Lung (tissue), 12 donors: ENCODE measurements around the gene TMEM131. TPM values are rescaled to one million over a fixed set of nuclear protein-coding genes. Genes with fewer than 3 reads are reported as not detected.
"Not testable (repeated sequence)": the region's sequence is repeated elsewhere in the genome, so short reads cannot be mapped to it uniquely, and the experiment has no call there.

Experiments used
- ATAC-seq: fragments of 200-7000 bp; cut with Tn5 transposase; one replicate; pipeline ENCODE4 v1.9.1; 2020; ENCODE audit warnings: moderate number of reproducible peaks; ENCODE audit not compliant: insufficient read depth, low FRiP score
- DNase-seq, 3 donors: peaks; one replicate each; pipeline ENCODE4 v3.0.0-alpha.2; 2013 to 2017
- H3K27ac ChIP-seq, 2 donors: one replicate each; pipeline ENCODE4 v1.5.1; 2013; ENCODE audit warnings: mild to moderate bottlenecking in 2 of 2, moderate library complexity in 2 of 2, control low read depth in 1 of 2, inconsistent platforms in 1 of 2, low read depth in 1 of 2, low read length in 1 of 2
- H3K27me3 ChIP-seq, 3 donors: one replicate each; pipeline ENCODE4 v1.5.1; 2013; ENCODE audit warnings: low read length in 2 of 3; ENCODE audit not compliant: control insufficient read depth in 3 of 3, insufficient read depth in 3 of 3
- H3K36me3 ChIP-seq, 4 donors: one replicate each; pipeline ENCODE4 v1.5.1; 2013; ENCODE audit warnings: low read length in 4 of 4, mild to moderate bottlenecking in 1 of 4, moderate library complexity in 1 of 4; ENCODE audit not compliant: control insufficient read depth in 4 of 4, insufficient read depth in 4 of 4
- H3K4me1 ChIP-seq, 5 donors: one replicate each; pipeline ENCODE4 v1.5.1; 2013; ENCODE audit warnings: low read length in 5 of 5, mild to moderate bottlenecking in 2 of 5, moderate library complexity in 1 of 5; ENCODE audit not compliant: control insufficient read depth in 5 of 5, insufficient read depth in 5 of 5
- H3K4me3 ChIP-seq: one replicate; pipeline ENCODE4 v1.5.1; 2013; ENCODE audit warnings: mild to moderate bottlenecking, control low read depth, moderate library complexity
- H3K9ac ChIP-seq, 2 donors: one replicate each; pipeline ENCODE4 v1.5.1; 2013; ENCODE audit warnings: low read length in 2 of 2, control low read depth in 1 of 2; ENCODE audit not compliant: insufficient read depth in 1 of 2
- H3K9me3 ChIP-seq, 4 donors: one replicate each; pipeline ENCODE4 v1.5.1; 2013; ENCODE audit warnings: low read length in 3 of 4, mild to moderate bottlenecking in 1 of 4, moderate library complexity in 1 of 4; ENCODE audit not compliant: control insufficient read depth in 4 of 4, insufficient read depth in 3 of 4
- WGBS, 2 donors: extraction: QIAGEN DNeasy Blood & Tissue Kit; methylation state at CpG; one replicate each; pipeline ENCODE4 v1.1.7; 2013; 5-methylcytosine and 5-hydroxymethylcytosine counted together
- polyA plus RNA-seq, 2 donors: library from polyadenylated mRNA; stranded (reverse); fragments of 200-250 nt; gene quantifications; one replicate each; pipeline ENCODE4 v1.2.1, GENCODE V29; 2013
- total RNA-seq, 2 donors: library from RNA; depleted of rRNA in 1 of 2; stranded (reverse); fragments of >200 nt in 1 of 2; gene quantifications; one replicate each; pipeline ENCODE4 v1.2.1, GENCODE V29; 2014 to 2021
- TF ChIP-seq, protein P1 (sequence below): IDR thresholded peaks from 2 replicates; pipeline ENCODE4 v1.5.1; 2012; ENCODE audit warnings: mild to moderate bottlenecking; ENCODE audit errors: control extremely low read depth, extremely low read depth
- donor health status: control.
- donor health status: control.
- donor health status: Bipolar disorder and iron deficiency.
- donor health status: healthy.
- donor health status: DM: yes; HTN: yes; CAD: no.

TMEM131 gene
- total and polyA plus RNA-seq, 4 donors, result 9.3 to 54.0 (median 23.7) TPM

GRCh38 chr2:97712693-97713295 lies 283.0 kb downstream of the TMEM131 start:
- no peak for DNase-seq
- H3K4me3 ChIP-seq, result no peak overlapping the region

GRCh38 chr2:97712175-97712574 lies 283.6 kb downstream of the TMEM131 start:
- not testable (repeated sequence) for H3K27me3 ChIP-seq, H3K9ac ChIP-seq, H3K27ac ChIP-seq, DNase-seq, H3K9me3 ChIP-seq, H3K4me1 ChIP-seq, ATAC-seq, H3K4me3 ChIP-seq, H3K36me3 ChIP-seq
- WGBS, 2 donors, result 69 to 86% methylated on average over 9 of the region's 9 CpGs

More at GRCh38 chr2:97712693-97713295, 283.0 kb downstream of the TMEM131 start:
- no peaks in the 10 kb centered on the region for H3K36me3 ChIP-seq
- H3K27me3 ChIP-seq, result no peaks in the 10 kb centered on the region
- H3K27ac ChIP-seq, result no peak overlapping the region
- ATAC-seq, result no peak
- no peak overlapping the region for H3K9ac ChIP-seq
- H3K4me1 ChIP-seq, result no peaks in the 10 kb centered on the region
- H3K9me3 ChIP-seq, result no peaks in the 10 kb centered on the region
- TF ChIP-seq, protein P1, sequence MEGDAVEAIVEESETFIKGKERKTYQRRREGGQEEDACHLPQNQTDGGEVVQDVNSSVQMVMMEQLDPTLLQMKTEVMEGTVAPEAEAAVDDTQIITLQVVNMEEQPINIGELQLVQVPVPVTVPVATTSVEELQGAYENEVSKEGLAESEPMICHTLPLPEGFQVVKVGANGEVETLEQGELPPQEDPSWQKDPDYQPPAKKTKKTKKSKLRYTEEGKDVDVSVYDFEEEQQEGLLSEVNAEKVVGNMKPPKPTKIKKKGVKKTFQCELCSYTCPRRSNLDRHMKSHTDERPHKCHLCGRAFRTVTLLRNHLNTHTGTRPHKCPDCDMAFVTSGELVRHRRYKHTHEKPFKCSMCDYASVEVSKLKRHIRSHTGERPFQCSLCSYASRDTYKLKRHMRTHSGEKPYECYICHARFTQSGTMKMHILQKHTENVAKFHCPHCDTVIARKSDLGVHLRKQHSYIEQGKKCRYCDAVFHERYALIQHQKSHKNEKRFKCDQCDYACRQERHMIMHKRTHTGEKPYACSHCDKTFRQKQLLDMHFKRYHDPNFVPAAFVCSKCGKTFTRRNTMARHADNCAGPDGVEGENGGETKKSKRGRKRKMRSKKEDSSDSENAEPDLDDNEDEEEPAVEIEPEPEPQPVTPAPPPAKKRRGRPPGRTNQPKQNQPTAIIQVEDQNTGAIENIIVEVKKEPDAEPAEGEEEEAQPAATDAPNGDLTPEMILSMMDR, result no peak
- WGBS, 2 donors, result 72 to 75% methylated on average over 11 of the region's 11 CpGs

- H3K9ac ChIP-seq, result no peak overlapping the region
- DNase-seq (no peak), ATAC-seq (no peak)
- H3K4me1 ChIP-seq, result no peaks in the 10 kb centered on the region
- H3K4me3 ChIP-seq, result no peak overlapping the region
- no peaks in the 10 kb centered on the region for H3K9me3 ChIP-seq
- no peaks in the 10 kb centered on the region for H3K36me3 ChIP-seq
- no peaks in the 10 kb centered on the region for H3K27me3 ChIP-seq
- WGBS, 2 donors, result 85 to 92% methylated on average over 6 of the region's 6 CpGs
- TF ChIP-seq, protein P1, result no peak
- no peak overlapping the region for H3K27ac ChIP-seq
Measured at GRCh38 chr2:97711394-97711711, 284.4 kb downstream of the TMEM131 start.

DNA sequence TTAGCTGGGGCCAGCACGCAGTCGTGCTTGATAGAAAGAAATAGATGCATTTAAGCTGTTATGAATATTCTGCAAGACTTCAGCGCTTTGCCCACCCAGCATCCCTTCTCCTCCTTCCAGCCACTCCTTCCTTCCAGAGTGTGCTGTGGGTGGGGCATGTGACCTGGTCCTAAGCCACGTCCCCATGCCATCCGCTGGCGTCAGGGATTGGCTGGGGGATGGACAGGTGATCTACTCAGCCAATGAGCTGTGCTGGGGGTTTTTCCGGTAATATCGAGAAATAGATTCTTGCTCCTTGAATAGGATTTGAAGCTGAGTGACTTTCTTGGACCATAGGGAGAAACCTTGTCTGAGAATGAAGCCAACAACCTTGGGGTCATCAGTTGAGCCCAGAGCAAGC lies 287.1 kb downstream of the TMEM131 start:
- ATAC-seq (no peak), DNase-seq (no peak)
- H3K27ac ChIP-seq, result no peak overlapping the region
- no peaks in the 10 kb centered on the region for H3K27me3 ChIP-seq
- H3K4me3 ChIP-seq, result no peak overlapping the region
- TF ChIP-seq, protein P1, result no peak
- H3K36me3 ChIP-seq, result no peaks in the 10 kb centered on the region
- H3K9me3 ChIP-seq, result no peaks in the 10 kb centered on the region
- H3K9ac ChIP-seq, result no peak overlapping the region
- H3K4me1 ChIP-seq, result no peaks in the 10 kb centered on the region
- WGBS, 2 donors, result 89 to 91% methylated on average over 8 of the region's 8 CpGs
